ENCODE data around the gene AXL. TPM values are rescaled to one million over a fixed set of nuclear protein-coding genes. Genes with fewer than 3 reads are reported as not detected.

The AXL gene
- total and polyA plus RNA-seq, 2 of the 13 experiments (the other 11 are each of a cell fraction or from before 2014, with no cell fraction given): 0.71 to 5.9 TPM

DNA sequence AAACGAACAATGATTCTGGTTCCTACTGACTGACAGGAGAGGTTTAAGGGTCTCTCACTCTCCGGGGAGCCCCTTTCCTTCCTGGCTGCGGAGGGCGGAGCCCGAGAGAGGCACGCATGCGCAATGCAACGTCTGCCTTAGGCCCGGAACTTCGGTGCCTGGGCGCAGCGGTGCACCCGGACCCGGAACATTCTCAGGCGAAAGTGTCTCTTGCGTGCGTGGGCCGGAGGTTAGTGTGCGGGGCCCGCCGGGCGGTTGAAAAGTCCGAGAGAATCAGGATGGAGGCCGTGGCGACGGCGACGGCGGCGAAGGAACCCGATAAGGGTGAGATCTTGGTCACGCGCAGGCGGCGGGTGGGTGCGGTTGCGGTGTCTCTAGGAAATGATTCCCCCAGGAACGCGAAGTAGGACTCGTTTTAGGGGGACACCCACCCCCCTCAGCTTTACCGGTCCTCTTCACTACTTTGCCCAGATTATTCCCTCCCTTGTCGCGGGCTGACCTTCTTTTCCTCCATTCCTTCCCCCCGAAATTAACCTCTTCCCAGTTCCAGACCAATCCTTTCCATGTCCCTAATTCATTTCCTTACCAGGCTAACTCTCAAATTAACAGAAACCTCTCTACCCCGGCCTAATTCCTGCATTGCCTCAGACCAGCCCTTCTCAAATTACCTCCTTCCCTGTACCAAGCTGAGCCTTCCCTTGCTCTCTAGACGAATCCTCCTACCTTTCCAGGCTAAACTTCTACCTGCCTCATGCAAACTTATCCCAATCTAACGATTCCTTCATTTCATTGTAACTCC, 91.2 kb downstream of the AXL start, which contains the start of gene CCDC97 (continued):
- TF ChIP-seq, protein P1, sequence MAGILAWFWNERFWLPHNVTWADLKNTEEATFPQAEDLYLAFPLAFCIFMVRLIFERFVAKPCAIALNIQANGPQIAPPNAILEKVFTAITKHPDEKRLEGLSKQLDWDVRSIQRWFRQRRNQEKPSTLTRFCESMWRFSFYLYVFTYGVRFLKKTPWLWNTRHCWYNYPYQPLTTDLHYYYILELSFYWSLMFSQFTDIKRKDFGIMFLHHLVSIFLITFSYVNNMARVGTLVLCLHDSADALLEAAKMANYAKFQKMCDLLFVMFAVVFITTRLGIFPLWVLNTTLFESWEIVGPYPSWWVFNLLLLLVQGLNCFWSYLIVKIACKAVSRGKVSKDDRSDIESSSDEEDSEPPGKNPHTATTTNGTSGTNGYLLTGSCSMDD (CRISPR knock-in tag; IDR thresholded peaks at IDR 0.05): peak; percentile 79; the same call in 1 of the 2 replicates
- peak; percentile 77 for TF ChIP-seq SATB2 (CRISPR knock-in tag; IDR thresholded peaks at IDR 0.05)
- no peak; the same call in 1 of the 2 replicates for TF ChIP-seq ZNF550 (CRISPR knock-in tag; IDR thresholded peaks at IDR 0.05; ENCODE audit: borderline replicate concordance)
- TF ChIP-seq, protein P2, sequence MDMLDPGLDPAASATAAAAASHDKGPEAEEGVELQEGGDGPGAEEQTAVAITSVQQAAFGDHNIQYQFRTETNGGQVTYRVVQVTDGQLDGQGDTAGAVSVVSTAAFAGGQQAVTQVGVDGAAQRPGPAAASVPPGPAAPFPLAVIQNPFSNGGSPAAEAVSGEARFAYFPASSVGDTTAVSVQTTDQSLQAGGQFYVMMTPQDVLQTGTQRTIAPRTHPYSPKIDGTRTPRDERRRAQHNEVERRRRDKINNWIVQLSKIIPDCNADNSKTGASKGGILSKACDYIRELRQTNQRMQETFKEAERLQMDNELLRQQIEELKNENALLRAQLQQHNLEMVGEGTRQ (IDR thresholded peaks at IDR 0.05; ENCODE audit: low read depth, low read length): no peak
- TF ChIP-seq, protein P2 (CRISPR knock-in tag; IDR thresholded peaks at IDR 0.05; ENCODE audit: borderline replicate concordance): peak; percentile 56; the same call in 1 of the 2 replicates
- TF ChIP-seq ZNF136 (CRISPR knock-in tag; IDR thresholded peaks at IDR 0.05; ENCODE audit: low read depth): no peak
- TF ChIP-seq SMYD3 (CRISPR knock-in tag; IDR thresholded peaks at IDR 0.05): no peak
- TF ChIP-seq FOXC1 (CRISPR knock-in tag; IDR thresholded peaks at IDR 0.05; ENCODE audit: borderline replicate concordance): peak; percentile 87; the same call in 1 of the 2 replicates
- TF ChIP-seq ZNF644 (CRISPR knock-in tag; IDR thresholded peaks at IDR 0.05; ENCODE audit: low read depth): no peak
- TF ChIP-seq ZNF660 (CRISPR knock-in tag; IDR thresholded peaks at IDR 0.05; ENCODE audit: borderline replicate concordance, low read depth): no peak
- TF ChIP-seq ZNF841 (CRISPR knock-in tag; IDR thresholded peaks at IDR 0.05; ENCODE audit: borderline replicate concordance): no peak
- TF ChIP-seq TBX2 (CRISPR knock-in tag; IDR thresholded peaks at IDR 0.05; ENCODE audit: borderline replicate concordance): peak; percentile 82
- TF ChIP-seq CENPT (CRISPR knock-in tag; IDR thresholded peaks at IDR 0.05; ENCODE audit: low read depth): no peak
- TF ChIP-seq ZNF432 (CRISPR knock-in tag; IDR thresholded peaks at IDR 0.05; ENCODE audit: borderline replicate concordance): no peak
- TF ChIP-seq CBFB (CRISPR knock-in tag; IDR thresholded peaks at IDR 0.05): 0 out of 2 replicates have a peak, but pooled peaks have one; percentile 64
- TF ChIP-seq ZNF138 (CRISPR knock-in tag; IDR thresholded peaks at IDR 0.05; ENCODE audit: low read depth): no peak; the same call in 1 of the 2 replicates
- no peak for TF ChIP-seq CCAR2 (optimal IDR thresholded peaks at IDR 0.05; ENCODE audit: low read depth, low read length)
- no peak for TF ChIP-seq THYN1 (CRISPR knock-in tag; IDR thresholded peaks at IDR 0.05; ENCODE audit: borderline replicate concordance, low read depth)
- TF ChIP-seq ZNF564 (CRISPR knock-in tag; IDR thresholded peaks at IDR 0.05): peak; percentile 81; the same call in 1 of the 2 replicates
- TF ChIP-seq NAIF1 (CRISPR knock-in tag; IDR thresholded peaks at IDR 0.05; ENCODE audit: borderline replicate concordance): no peak
- TF ChIP-seq KLF9 (CRISPR knock-in tag; IDR thresholded peaks at IDR 0.05; ENCODE audit: low read depth): peak; percentile 88
- no peak for TF ChIP-seq TAF15 (IDR thresholded peaks at IDR 0.05; ENCODE audit: low read depth, low read length, poor library complexity, severe bottlenecking)
- TF ChIP-seq SRSF9 (IDR thresholded peaks at IDR 0.05; ENCODE audit: borderline replicate concordance, insufficient read depth, low read depth, low read length, poor library complexity, severe bottlenecking): no peak
- TF ChIP-seq, protein P3, sequence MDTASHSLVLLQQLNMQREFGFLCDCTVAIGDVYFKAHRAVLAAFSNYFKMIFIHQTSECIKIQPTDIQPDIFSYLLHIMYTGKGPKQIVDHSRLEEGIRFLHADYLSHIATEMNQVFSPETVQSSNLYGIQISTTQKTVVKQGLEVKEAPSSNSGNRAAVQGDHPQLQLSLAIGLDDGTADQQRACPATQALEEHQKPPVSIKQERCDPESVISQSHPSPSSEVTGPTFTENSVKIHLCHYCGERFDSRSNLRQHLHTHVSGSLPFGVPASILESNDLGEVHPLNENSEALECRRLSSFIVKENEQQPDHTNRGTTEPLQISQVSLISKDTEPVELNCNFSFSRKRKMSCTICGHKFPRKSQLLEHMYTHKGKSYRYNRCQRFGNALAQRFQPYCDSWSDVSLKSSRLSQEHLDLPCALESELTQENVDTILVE (CRISPR knock-in tag; IDR thresholded peaks at IDR 0.05): no peak; the same call in 1 of the 2 replicates
- TF ChIP-seq ZNF101 (CRISPR knock-in tag; IDR thresholded peaks at IDR 0.05; ENCODE audit: borderline replicate concordance, low read depth): no peak
- peak; percentile 77 for TF ChIP-seq YEATS2 (CRISPR knock-in tag; IDR thresholded peaks at IDR 0.05; ENCODE audit: borderline replicate concordance)

Measured in HepG2 (cell line).